HG02870 (cell line): Measurements from ENCODE around the gene CEMIP2.
"Not testable (repeated sequence)": the region's sequence is repeated elsewhere in the genome, so short reads cannot be mapped to it uniquely, and the experiment has no call there.

Experiments used
- ATAC-seq: cut with Tn5 transposase; IDR thresholded peaks from one replicate; pipeline ENCODE4 v1.9.1; 2021; ENCODE audit warnings: mild to moderate bottlenecking, moderate library complexity; ENCODE audit not compliant: unreplicated experiment

Gene CEMIP2

DNA sequence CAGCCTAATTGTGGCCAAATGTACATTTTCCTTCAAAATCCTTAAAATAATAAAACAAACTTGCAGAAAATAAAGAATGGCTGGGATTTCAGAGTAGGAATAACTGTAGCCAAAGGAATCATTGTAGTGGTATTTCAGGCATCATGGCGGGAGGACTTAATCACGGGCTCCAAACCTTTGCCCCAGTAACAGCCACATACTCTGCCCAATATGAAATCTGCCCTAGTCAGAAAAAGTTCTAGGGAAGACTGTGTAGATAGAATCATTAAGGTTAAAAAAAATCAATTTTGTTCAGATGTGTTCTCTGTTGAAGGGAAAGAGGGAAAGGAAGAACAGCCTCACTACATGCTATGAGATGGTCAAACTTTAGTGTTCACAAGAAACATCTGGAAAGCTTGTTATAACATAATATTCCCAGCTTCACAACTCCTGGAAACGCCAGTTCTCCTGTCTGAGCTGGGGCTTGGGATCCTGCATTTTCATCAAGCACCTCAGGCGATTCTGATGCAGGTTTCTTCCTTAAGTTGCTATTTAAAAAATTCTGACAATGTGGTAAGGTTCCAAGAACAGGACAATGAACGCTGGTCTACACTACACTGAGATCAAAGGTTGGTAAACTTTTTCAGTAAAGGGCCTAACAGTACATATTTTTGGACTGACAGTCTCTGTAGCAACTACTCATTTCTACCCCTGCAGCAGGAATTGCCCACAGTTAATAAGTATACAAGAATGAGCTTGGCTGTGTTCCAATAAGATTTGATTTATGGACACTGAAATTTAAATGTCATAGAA lies 87.9 kb downstream of the CEMIP2 start:
- no peak for ATAC-seq

- no peak for ATAC-seq
Measured at GRCh38 chr9:71678999-71679398, 89.3 kb downstream of the CEMIP2 start.

GRCh38 chr9:71677209-71677608 lies 91.1 kb downstream of the CEMIP2 start:
- no peak for ATAC-seq

GRCh38 chr9:71676460-71676859 lies 91.9 kb downstream of the CEMIP2 start:
- ATAC-seq: no peak

DNA sequence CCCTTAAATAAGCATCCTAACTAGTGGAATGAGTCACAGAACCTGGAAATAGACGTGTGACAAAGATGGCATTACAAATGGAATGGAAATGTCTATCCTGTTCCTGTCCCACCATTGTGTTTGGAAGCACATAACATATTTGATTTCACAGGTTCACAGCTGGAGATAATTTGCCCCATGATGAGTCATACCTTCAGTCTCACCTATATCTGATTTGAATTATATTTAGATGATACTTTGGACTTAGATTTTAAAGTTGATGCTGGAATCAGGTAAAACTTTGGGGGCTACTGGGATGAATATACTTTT lies 92.5 kb downstream of the CEMIP2 start:
- no peak for ATAC-seq

- ATAC-seq: no peak
Measured at GRCh38 chr9:71675105-71675856, 93.0 kb downstream of the CEMIP2 start.

- ATAC-seq: no peak
Measured at GRCh38 chr9:71672573-71672972, 95.7 kb downstream of the CEMIP2 start.

- ATAC-seq: no peak
Measured at GRCh38 chr9:71671289-71671688, 97.0 kb downstream of the CEMIP2 start.

DNA sequence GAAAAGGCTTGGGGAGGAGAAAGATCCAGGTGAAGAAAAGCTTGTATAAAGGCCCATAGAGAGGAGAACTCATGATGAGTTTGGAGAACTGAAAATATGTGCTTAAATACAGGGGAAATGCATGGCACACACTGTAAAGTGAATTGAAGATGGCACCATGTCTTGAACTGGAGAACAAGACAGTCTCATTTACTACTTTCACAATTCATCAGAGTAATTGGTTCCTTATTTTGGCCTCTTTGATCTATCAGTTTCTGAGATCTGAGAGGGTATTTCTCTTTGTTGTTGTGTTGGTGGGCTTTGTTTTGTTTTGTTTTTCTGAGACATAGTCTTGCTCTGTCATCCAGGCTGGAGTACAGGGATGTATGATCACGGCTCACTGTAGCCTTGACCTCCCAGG lies 98.2 kb downstream of the CEMIP2 start:
- ATAC-seq: no peak

DNA sequence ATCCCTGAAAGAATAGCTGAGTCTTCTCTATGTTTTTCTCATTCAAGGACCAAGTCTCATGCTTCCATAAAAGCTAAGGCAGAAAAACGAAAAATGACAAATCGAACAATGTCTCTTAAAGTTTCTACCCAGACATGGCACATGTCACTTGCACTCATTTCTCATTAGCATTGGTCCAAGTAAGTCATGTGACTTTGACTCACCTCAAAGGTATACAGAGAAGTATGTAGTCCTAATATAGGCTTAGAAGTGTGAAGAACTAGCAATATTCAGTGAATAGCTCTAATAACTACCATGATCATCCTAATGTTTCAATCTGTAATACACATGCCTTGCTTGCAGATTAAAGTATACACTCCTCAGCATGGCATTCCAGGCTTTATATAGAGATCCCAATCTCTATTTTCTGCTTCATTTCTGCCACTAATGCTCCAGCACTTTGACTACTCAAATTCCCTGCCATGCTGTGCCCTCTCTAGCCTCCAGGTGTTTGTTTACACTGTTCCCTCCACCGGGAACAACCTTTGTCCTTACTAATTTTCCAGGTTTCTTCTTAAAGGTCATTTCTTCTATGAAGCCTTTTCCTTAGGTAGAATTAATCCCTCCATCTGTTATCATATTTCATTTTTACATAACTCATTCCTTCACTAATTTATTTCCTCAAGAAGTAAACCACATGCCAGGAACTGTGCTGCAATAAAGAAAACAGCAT lies 98.9 kb downstream of the CEMIP2 start:
- ATAC-seq: no peak

DNA sequence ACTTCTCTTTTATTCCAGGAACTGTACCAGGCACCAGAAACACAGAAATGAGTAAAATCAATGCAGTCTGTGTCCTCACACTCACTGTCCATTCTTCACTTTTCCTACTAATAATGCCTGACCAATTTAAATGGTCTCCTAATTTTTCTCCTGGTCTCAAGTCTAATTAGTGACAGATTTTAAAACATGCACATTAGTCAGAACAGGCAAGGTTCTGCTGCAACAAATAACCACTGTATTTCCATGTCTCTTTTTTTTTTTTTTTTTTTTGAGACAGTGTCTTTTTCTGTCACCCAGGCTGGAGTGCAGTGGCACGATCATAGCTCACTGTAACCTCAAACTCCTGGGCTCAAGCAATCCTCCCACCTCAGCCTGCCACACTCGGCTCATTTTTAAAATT lies 99.6 kb downstream of the CEMIP2 start:
- ATAC-seq: no peak

GRCh38 chr9:71665247-71665646 lies 103.1 kb downstream of the CEMIP2 start:
- ATAC-seq: no peak

- no peak for ATAC-seq
Measured at GRCh38 chr9:71664566-71664965, 103.7 kb downstream of the CEMIP2 start.

DNA sequence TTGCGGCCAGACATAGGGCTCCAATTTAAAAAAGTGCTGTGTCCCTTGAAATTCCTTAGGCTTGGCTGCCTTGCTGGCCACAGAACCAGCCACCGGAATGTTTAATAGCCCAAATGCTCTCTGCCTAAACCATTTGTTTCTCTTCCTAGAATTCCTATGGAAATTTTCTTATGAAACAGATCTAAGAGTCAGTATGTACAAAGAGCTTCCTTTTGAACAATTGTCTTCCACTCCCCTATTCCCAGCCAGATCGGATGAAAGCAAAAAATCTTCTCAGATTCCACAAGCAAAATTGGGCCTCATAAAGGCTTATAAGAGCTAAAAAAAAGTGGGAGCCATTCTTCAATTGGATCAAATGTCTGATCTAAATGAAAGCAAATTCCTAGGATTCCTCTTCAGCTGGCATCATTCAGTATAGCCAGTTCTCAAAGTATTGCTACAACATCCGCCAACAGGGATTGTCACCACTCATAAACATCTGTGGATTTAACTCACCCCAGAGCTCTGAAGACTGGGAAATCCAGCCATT lies 104.3 kb downstream of the CEMIP2 start:
- no peak for ATAC-seq

DNA sequence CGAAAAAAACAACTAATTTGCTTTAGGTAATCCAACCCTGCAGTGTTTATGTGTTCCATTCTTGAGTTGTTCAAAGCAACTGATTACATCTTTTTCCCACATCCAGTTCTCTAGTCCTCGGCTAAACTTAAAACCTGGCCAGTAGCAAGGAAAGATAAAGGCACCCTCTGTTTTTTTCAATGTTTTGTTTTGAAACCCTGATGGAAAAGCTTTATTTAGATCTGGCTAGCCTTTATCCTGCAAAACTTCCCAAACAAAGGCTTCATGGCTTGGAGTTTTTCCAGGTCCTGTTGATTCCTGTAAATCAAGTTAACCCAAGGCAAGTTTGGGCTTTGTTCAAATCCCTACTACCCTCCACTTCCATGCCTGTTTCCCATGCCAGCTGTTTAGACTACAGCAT lies 105.1 kb downstream of the CEMIP2 start:
- ATAC-seq: no peak

- ATAC-seq: no peak
Measured at GRCh38 chr9:71662082-71662481, 106.2 kb downstream of the CEMIP2 start.

DNA sequence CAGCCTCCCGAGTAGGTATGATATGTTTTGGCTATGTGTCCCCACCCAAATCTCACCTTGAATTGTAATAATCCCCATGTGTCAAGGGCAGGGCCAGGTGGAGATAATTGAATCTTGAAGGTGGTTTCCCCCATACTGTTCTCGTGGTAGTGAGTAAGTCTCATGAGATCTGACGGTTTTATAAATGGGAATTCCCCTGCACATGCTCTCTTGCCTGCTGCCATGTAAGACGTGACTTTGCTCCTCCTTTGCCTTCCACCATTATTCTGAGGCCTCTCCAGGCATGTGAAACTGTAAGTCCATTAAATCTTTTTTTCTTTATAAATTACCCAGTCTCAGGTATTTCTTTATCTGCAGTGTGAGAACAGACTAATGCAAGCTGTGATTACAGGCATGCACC lies 111.0 kb downstream of the CEMIP2 start:
- not testable (repeated sequence) for ATAC-seq

DNA sequence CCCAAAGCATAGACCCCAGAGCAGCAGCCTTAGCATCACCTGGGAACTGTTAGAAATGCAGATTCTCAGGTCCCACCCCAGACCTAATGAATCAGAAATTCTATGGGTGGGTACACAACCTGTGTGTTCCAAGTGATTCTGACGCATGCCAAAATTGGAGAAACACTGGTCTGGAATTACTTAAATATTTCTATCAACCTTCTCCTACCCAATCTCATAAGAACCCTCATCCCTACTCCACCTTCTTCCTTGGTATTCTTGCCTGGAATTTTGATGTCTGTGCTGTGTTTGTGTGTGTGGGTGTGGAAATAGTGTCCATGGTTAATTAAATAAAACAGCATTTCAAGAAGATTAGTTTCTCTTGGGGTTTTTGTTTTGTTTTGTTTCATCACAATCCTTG lies 111.8 kb downstream of the CEMIP2 start:
- ATAC-seq: no peak

DNA sequence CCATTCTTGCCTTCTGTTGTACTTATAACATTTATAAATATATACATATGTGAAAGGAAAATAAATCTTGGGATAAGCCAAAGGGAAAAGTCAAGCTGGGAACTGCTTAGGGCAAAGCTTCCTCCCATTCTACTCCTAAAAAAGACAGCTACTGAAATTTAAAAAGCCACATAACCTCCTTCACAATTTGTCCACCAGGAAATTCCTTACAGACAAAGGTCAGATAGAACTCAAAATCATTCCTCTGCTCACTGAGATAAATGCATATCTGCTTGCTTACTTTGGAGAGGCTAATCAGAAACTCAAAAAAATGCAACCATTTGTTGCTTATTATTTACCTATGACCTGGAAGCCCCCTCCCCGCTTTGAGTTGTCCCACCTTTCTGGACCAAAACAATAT lies 112.5 kb downstream of the CEMIP2 start:
- ATAC-seq: no peak

DNA sequence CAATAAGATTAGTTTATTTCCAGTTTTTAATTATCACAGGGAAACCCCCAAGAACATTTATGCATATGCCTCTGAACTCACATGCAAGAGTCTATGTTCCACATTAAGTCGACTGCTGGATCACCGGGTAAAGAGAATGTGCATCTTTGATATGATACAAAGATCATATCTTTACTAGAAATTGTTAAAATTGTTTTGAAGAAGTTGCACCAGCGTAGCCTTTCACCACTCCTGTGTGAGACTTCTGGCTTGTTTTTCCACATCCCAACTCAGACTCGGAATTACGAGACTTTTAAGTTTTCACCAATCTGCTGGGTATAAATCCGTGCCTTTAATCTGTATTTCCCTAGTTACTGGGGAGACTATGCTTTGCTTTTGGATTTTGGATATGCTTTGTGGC lies 113.2 kb downstream of the CEMIP2 start:
- ATAC-seq: no peak

DNA sequence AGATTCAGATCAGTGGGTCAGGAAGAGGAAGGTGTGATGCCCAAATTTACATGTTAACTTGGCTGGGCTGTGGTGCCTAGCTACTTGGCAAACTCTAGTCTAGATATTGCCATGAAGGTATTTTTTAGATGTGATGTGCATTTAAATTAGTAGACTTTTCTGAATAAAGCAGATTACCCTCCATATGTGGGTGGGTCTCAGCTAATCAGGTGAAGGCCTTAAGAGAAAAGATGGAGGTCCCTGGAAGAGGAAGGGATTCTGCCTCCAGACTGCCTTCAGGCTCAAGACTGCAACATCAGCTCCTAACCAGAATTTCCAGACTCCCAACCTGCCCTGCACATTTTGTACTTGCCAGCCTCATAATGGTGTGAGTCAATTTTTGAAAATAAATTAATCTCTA lies 115.8 kb downstream of the CEMIP2 start:
- no peak for ATAC-seq

DNA sequence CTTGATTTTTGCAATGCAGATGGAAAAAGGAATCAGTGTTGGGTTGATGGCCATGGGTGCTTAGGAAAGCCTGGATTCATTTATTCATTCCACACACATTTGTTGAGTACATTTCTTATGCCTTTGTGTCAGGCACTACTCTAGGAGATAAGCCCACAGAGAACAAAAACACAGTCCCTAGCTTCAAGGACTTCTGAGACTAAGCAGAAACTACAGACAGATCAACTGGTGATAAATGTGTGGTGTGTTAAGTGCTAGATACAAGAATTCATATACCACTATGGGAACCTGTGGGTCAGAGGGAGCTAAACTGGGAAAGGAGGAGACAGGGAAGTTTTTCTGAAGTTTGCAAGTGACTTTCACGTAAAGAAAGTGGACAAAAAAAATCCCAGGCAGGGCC lies 119.9 kb downstream of the CEMIP2 start:
- ATAC-seq: no peak
